ENCODE data around the gene P2RX1. TPM values are rescaled to one million over a fixed set of nuclear protein-coding genes. Genes with fewer than 3 reads are reported as not detected.

The P2RX1 gene
- total RNA-seq, 1 experiment from 2014 or later = not detected

GRCh38 chr17:3870871-3871306 lies 45.4 kb downstream of the P2RX1 start:
- Histone ChIP-seq H3K9me2 (ENCODE audit: insufficient read depth) (no peaks in the 10 kb centered on the region), H3K4me1 (replicated peaks; ENCODE audit: insufficient read depth) (no peaks in the 10 kb centered on the region), H3K79me2 (ENCODE audit: low read depth) (no peaks in the 10 kb centered on the region), H3K36me3 (ENCODE audit: low read depth) (no peaks in the 10 kb centered on the region), H3K4me2 (no peak overlapping the region), H3F3A (ENCODE audit: insufficient read depth, low read depth) (no peaks in the 10 kb centered on the region), H3K4me3 (no peak overlapping the region), H3K27me3 (ENCODE audit: insufficient read depth, low read depth) (no peaks in the 10 kb centered on the region), H3K27ac (no peak overlapping the region), H3K9me3 (ENCODE audit: insufficient read depth, low read depth) (no peaks in the 10 kb centered on the region), H4K20me1 (ENCODE audit: insufficient read depth) (no peaks in the 10 kb centered on the region), H2AFZ (no peak overlapping the region)
- POLR2A ChIA-PET (ENCODE audit: unreplicated experiment) = no interaction called here
- DNase-seq = no peak
- CTCF ChIA-PET = no interaction called here
- intact Hi-C loops (cut with micrococcal nuclease; ENCODE audit: unreplicated experiment) = no loop called here
- no TSS peak for BruUV-seq (replicated peaks)
- TF ChIP-seq CTCF (conservative IDR thresholded peaks at IDR 0.05) = no peak
- no peak for TF ChIP-seq EZH2 (IDR thresholded peaks at IDR 0.05; ENCODE audit: low read depth)

- DNase-seq = no peak
- ChIA-PET CTCF (no interaction called here), POLR2A (ENCODE audit: unreplicated experiment) (no interaction called here)
- no peaks in the 10 kb centered on the region for H3K36me3 ChIP-seq (ENCODE audit: low read depth)
- H4K20me1 ChIP-seq (ENCODE audit: insufficient read depth) = no peaks in the 10 kb centered on the region
- H3K79me2 ChIP-seq (ENCODE audit: low read depth) = no peaks in the 10 kb centered on the region
- H3K27ac ChIP-seq = no peak overlapping the region
- intact Hi-C loops (cut with micrococcal nuclease; ENCODE audit: unreplicated experiment) = no loop called here
- H3K4me3 ChIP-seq = no peak overlapping the region
- no peaks in the 10 kb centered on the region for H3K9me3 ChIP-seq (ENCODE audit: insufficient read depth, low read depth)
- H3K4me1 ChIP-seq (replicated peaks; ENCODE audit: insufficient read depth) = no peaks in the 10 kb centered on the region
- no peaks in the 10 kb centered on the region for H3K9me2 ChIP-seq (ENCODE audit: insufficient read depth)
- BruUV-seq (replicated peaks) = no TSS peak
- no peaks in the 10 kb centered on the region for H3K27me3 ChIP-seq (ENCODE audit: insufficient read depth, low read depth)
- H3K4me2 ChIP-seq = no peak overlapping the region
- no peaks in the 10 kb centered on the region for H3F3A ChIP-seq (ENCODE audit: insufficient read depth, low read depth)
- H2AFZ ChIP-seq = no peak overlapping the region
- TF ChIP-seq CTCF (conservative IDR thresholded peaks at IDR 0.05) (no peak), EZH2 (IDR thresholded peaks at IDR 0.05; ENCODE audit: low read depth) (no peak)
Measured at GRCh38 chr17:3867606-3868005, 48.7 kb downstream of the P2RX1 start.

GRCh38 chr17:3867106-3867505 lies 49.2 kb downstream of the P2RX1 start:
- no TSS peak for BruUV-seq (replicated peaks)
- ChIA-PET CTCF (no interaction called here), POLR2A (ENCODE audit: unreplicated experiment) (no interaction called here)
- H4K20me1 ChIP-seq (ENCODE audit: insufficient read depth) = no peaks in the 10 kb centered on the region
- no peaks in the 10 kb centered on the region for H3K27me3 ChIP-seq (ENCODE audit: insufficient read depth, low read depth)
- intact Hi-C loops (cut with micrococcal nuclease; ENCODE audit: unreplicated experiment) = no loop called here
- no peaks in the 10 kb centered on the region for H3K36me3 ChIP-seq (ENCODE audit: low read depth)
- H3K4me3 ChIP-seq = no peak overlapping the region
- no peaks in the 10 kb centered on the region for H3F3A ChIP-seq (ENCODE audit: insufficient read depth, low read depth)
- H3K79me2 ChIP-seq (ENCODE audit: low read depth) = no peaks in the 10 kb centered on the region
- no peak for TF ChIP-seq CTCF (conservative IDR thresholded peaks at IDR 0.05)
- no peak for TF ChIP-seq EZH2 (IDR thresholded peaks at IDR 0.05; ENCODE audit: low read depth)
- no peak for DNase-seq
- H3K4me2 ChIP-seq = no peak overlapping the region
- no peaks in the 10 kb centered on the region for H3K9me3 ChIP-seq (ENCODE audit: insufficient read depth, low read depth)
- H3K4me1 ChIP-seq (replicated peaks; ENCODE audit: insufficient read depth) = no peaks in the 10 kb centered on the region
- no peak overlapping the region for H2AFZ ChIP-seq
- no peaks in the 10 kb centered on the region for H3K9me2 ChIP-seq (ENCODE audit: insufficient read depth)
- no peak overlapping the region for H3K27ac ChIP-seq

Data from PC-9 (cell line).